HepG2 (cell line): Measurements from ENCODE around the gene TTC16. TPM values are rescaled to one million over a fixed set of nuclear protein-coding genes. Genes with fewer than 3 reads are reported as not detected.

Experiments
- ATAC-seq: fragments of 200-7000 bp; cut with Tn5 transposase; 3 replicates; pipeline ENCODE4 v1.9.1; 2020; ENCODE audit warnings: mild to moderate bottlenecking, moderate library complexity
- BruUV-seq: library from RNA; stranded (reverse); fragments of 400-500 nt; replicated peaks from 2 replicates; lab custom pipeline; 2021; lab: Mats Ljungman, UMichigan
- CTCF ChIA-PET: fragments of 300-600 bp; formaldehyde crosslinking; extraction: SDS; loops from one replicate; lab custom pipeline; 2021; ENCODE audit warnings: low total read pairs, inconsistent platforms, low intra/inter-chr PET ratio; lab: Yijun Ruan, JAX
- POLR2A ChIA-PET: fragments of 350-600 bp; sonication (Branson Sonifier 250); formaldehyde crosslinking; loops from one replicate; lab custom pipeline; 2020; ENCODE audit warnings: antibody characterized with exemption, inconsistent platforms; lab: Yijun Ruan, JAX
- DNase-seq: peaks from one replicate; pipeline ENCODE4 v3.0.0-alpha.2; 2015; ENCODE audit warnings: low spot score
- FAIRE-seq: peaks from 3 replicates; lab custom pipeline; 2011; peaks lifted over from hg19 to GRCh38; lab: Jason Lieb, UNC
- H2AFZ ChIP-seq: one replicate; pipeline ENCODE4 v1.6.1; 2011; ENCODE audit warnings: low read length, inconsistent platforms
- H3K27ac ChIP-seq: fragments of 300-600 bp; 3 replicates; pipeline ENCODE4 v1.8.0; 2011; ENCODE audit warnings: mixed run types, mild to moderate bottlenecking, mixed read lengths, low read length, inconsistent platforms; ENCODE audit not compliant: insufficient read depth; ENCODE audit errors: extremely low read length
- H3K27me3 ChIP-seq, 2 experiments: fragments of 200-600 bp in 1 of 2; 2 replicates in 1 of 2; 3 replicates in 1 of 2; pipeline versions ENCODE4 v1.6.0 to v1.8.0; 2011; ENCODE audit warnings: low read length in 2 of 2, mild to moderate bottlenecking in 2 of 2, moderate library complexity in 2 of 2, inconsistent platforms in 1 of 2; ENCODE audit not compliant: insufficient read depth in 2 of 2, control insufficient read depth in 1 of 2
- H3K36me3 ChIP-seq, 2 experiments: fragments of 200-600 bp in 1 of 2; replicated peaks in 1 of 2; 2 replicates in 1 of 2; 3 replicates in 1 of 2; pipeline versions ENCODE4 v1.5.1 to v1.8.0; 2011; ENCODE audit warnings: low read length in 2 of 2, inconsistent platforms in 1 of 2; ENCODE audit not compliant: insufficient read depth in 2 of 2, control insufficient read depth in 1 of 2
- H3K4me1 ChIP-seq: 2 replicates; pipeline ENCODE4 v1.5.1; 2012; ENCODE audit warnings: low read length, inconsistent platforms; ENCODE audit not compliant: insufficient read depth
- H3K4me2 ChIP-seq: 2 replicates; pipeline ENCODE4 v1.6.0; 2011; ENCODE audit warnings: low read depth, low read length, inconsistent platforms
- H3K4me3 ChIP-seq, 3 experiments: fragments of 200-600 bp in 1 of 3; sonication (generic), shearing (Covaris generic) in 1 of 3; replicated peaks in 1 of 3; 2 replicates each; pipeline ENCODE4 v1.5.1; 2011 to 2016; ENCODE audit warnings: low read length in 3 of 3, inconsistent platforms in 2 of 3, low read depth in 2 of 3, mild to moderate bottlenecking in 2 of 3, control low read depth in 1 of 3, mixed read lengths in 1 of 3; ENCODE audit not compliant: insufficient read depth in 1 of 3
- H3K79me2 ChIP-seq: one replicate; pipeline ENCODE4 v1.6.1; 2011; ENCODE audit warnings: low read length, inconsistent platforms; ENCODE audit not compliant: insufficient read depth
- H3K9ac ChIP-seq: 2 replicates; pipeline ENCODE4 v1.6.0; 2011; ENCODE audit warnings: mild to moderate bottlenecking, low read depth, low read length, inconsistent platforms; ENCODE audit not compliant: insufficient read depth
- H3K9me3 ChIP-seq: 2 replicates; pipeline ENCODE4 v1.5.1; 2012; ENCODE audit warnings: mild to moderate bottlenecking, low read length
- H4K20me1 ChIP-seq: 2 replicates; pipeline ENCODE4 v1.6.0; 2011; ENCODE audit warnings: inconsistent platforms, mild to moderate bottlenecking, low read length, moderate library complexity; ENCODE audit not compliant: insufficient read depth
- ARNTL ChIP-seq: sonication (generic); formaldehyde crosslinking; IDR thresholded peaks from 2 replicates; pipeline ENCODE4 v1.4.0; 2020; ENCODE audit warnings: mild to moderate bottlenecking, missing genetic modification reagents
- FOXJ3 ChIP-seq: sonication (generic); formaldehyde crosslinking; IDR thresholded peaks from 2 replicates; pipeline ENCODE4 v1.4.0; 2020; ENCODE audit warnings: missing genetic modification reagents, mild to moderate bottlenecking, borderline replicate concordance
- FOXO1 ChIP-seq: sonication (generic); formaldehyde crosslinking; IDR thresholded peaks from 2 replicates; pipeline ENCODE4 v1.4.0; 2020; ENCODE audit warnings: missing genetic modification reagents
- KLF13 ChIP-seq: sonication (generic); formaldehyde crosslinking; IDR thresholded peaks from 2 replicates; pipeline ENCODE4 v1.4.0; 2020; ENCODE audit warnings: mild to moderate bottlenecking, missing genetic modification reagents
- MXI1 ChIP-seq: IDR thresholded peaks from 3 replicates; pipeline ENCODE4 v1.6.1; 2012; ENCODE audit warnings: low read depth, low read length, inconsistent platforms, borderline replicate concordance
- NFYB ChIP-seq: sonication (generic); formaldehyde crosslinking; IDR thresholded peaks from 2 replicates; pipeline ENCODE4 v1.4.0; 2020; ENCODE audit warnings: missing genetic modification reagents
- RBFOX2 ChIP-seq: fragments of 200-400 bp; formaldehyde crosslinking; IDR thresholded peaks from 2 replicates; pipeline ENCODE4 v1.6.1; 2017; ENCODE audit warnings: low read depth, mild to moderate bottlenecking, low read length
- TOE1 ChIP-seq: sonication (generic); formaldehyde crosslinking; IDR thresholded peaks from 2 replicates; pipeline ENCODE4 v1.4.0; 2020; ENCODE audit warnings: mild to moderate bottlenecking, missing genetic modification reagents
- ZBTB21 ChIP-seq: sonication (generic); formaldehyde crosslinking; IDR thresholded peaks from 2 replicates; pipeline ENCODE4 v1.4.0; 2020; ENCODE audit warnings: missing genetic modification reagents
- ZNF672 ChIP-seq: sonication (generic); formaldehyde crosslinking; IDR thresholded peaks from 2 replicates; pipeline ENCODE4 v1.8.1; 2022; ENCODE audit warnings: missing genetic modification reagents
- WGBS: methylation state at CpG from one replicate; pipeline ENCODE4 v1.1.6; 2017; ENCODE audit warnings: low lambda C conversion rate; 5-methylcytosine and 5-hydroxymethylcytosine counted together
- in situ Hi-C: cut with HindIII; loops from 2 replicates; pipeline ENCODE4 v1.10.0; 2017; ENCODE audit warnings: low pct_unique_long_range_greater_than_20kb; ENCODE audit not compliant: extremely low pct_ligation_motif_present
- intact Hi-C: fragments of 100-400 bp; cut with micrococcal nuclease; formaldehyde crosslinking; loops from one replicate; pipeline ENCODE4 v1.10.0; 2022; ENCODE audit not compliant: unreplicated experiment
- polyA plus RNA-seq, 8 experiments: library from polyadenylated mRNA; depleted of rRNA in 3 of 8; stranded (reverse) in 7 of 8; unstranded in 1 of 8; fragments of >200 nt; fragmentation: Illumina TruSeq in 4 of 8; extraction: Trizol in 4 of 8; gene quantifications; 2 replicates each; pipeline versions ENCODE4 v1.2.1 to v1.2.3, GENCODE V29; 2011 to 2016; ENCODE audit warnings: low read depth in 4 of 8, missing spikeins in 1 of 8, mixed read lengths in 1 of 8; ENCODE audit not compliant: insufficient read depth in 1 of 8
- total RNA-seq, 5 experiments: library from RNA; depleted of rRNA; stranded (reverse); fragments of >200 nt; fragmentation: Illumina TruSeq; extraction: Trizol; gene quantifications; 2 replicates each; pipeline ENCODE4 v1.2.3, GENCODE V29; 2016; ENCODE audit warnings: low read depth in 1 of 5

Gene TTC16
- total and polyA plus RNA-seq, 2 of the 13 experiments (the other 11 are each of a cell fraction or from before 2014, with no cell fraction given): not detected

GRCh38 chr9:127700594-127701255 lies 15.2 kb upstream of the TTC16 start:
- TF ChIP-seq NFYB (CRISPR knock-in tag): no peak
- no peak for TF ChIP-seq TOE1 (CRISPR knock-in tag)
- no peak for TF ChIP-seq KLF13 (CRISPR knock-in tag)
- TF ChIP-seq FOXO1: no peak
- FAIRE-seq (no peak), DNase-seq (no peak), ATAC-seq (no peak)
- Histone ChIP-seq H3K4me2 (no peak overlapping the region), H2AFZ (no peak overlapping the region), H3K79me2 (no peaks in the 10 kb centered on the region), H3K9me3 (no peaks in the 10 kb centered on the region), H3K4me1 (peaks cover 16% of the 10 kb centered on the region; the same call in 1 of the 2 replicates), H3K4me3 (no peak overlapping the region), H3K27ac (no peak overlapping the region), H3K9ac (no peak overlapping the region), H3K27me3 (peaks cover 1 to 7% of the 10 kb centered on the region in 2 experiments; a peak in 2 of 5 replicates), H4K20me1 (no peaks in the 10 kb centered on the region), H3K36me3 (no peaks in the 10 kb centered on the region)
- in situ Hi-C loops (no loop called here), intact Hi-C loops (no loop called here)
- 21% methylated on average over 5 of the region's 5 CpGs for WGBS
- ChIA-PET POLR2A (no interaction called here), CTCF (no interaction called here)
- no TSS peak for BruUV-seq

- H3K27ac ChIP-seq: no peak overlapping the region
- H3K27me3 ChIP-seq: peaks cover 3 to 13% of the 10 kb centered on the region in 2 experiments; a peak in 2 of 5 replicates
- no peak overlapping the region for H3K4me3 ChIP-seq
- H3K9me3 ChIP-seq: no peaks in the 10 kb centered on the region
- FAIRE-seq (no peak), ATAC-seq (no peak), DNase-seq (no peak)
- in situ Hi-C loops (no loop called here), intact Hi-C loops (no loop called here)
- 42% methylated on average over 9 of the region's 9 CpGs for WGBS
- H3K4me2 ChIP-seq: no peak overlapping the region
- H3K4me1 ChIP-seq: peaks cover 17% of the 10 kb centered on the region; the same call in 1 of the 2 replicates
- CTCF ChIA-PET: no interaction called here
- TF ChIP-seq ARNTL (CRISPR knock-in tag) (no peak), FOXJ3 (CRISPR knock-in tag) (no peak), ZBTB21 (CRISPR knock-in tag) (no peak), ZNF672 (CRISPR knock-in tag) (no peak), RBFOX2 (no peak), MXI1 (no peak)
- H4K20me1 ChIP-seq: no peaks in the 10 kb centered on the region
- no peaks in the 10 kb centered on the region for H3K36me3 ChIP-seq
- POLR2A ChIA-PET: interaction anchor here (0.6 kb wide), 1 partner anchor 18 kb away, joined by 3 read pairs; no protein-coding TSS in a partner anchor
- H2AFZ ChIP-seq: no peak overlapping the region
- H3K9ac ChIP-seq: no peak overlapping the region
- H3K79me2 ChIP-seq: no peaks in the 10 kb centered on the region
- no TSS peak for BruUV-seq
Observed at GRCh38 chr9:127703289-127703946, 12.5 kb upstream of the TTC16 start.
